HCT116 (cell line): ENCODE results near the gene MICOS13. TPM values are rescaled to one million over a fixed set of nuclear protein-coding genes. Genes with fewer than 3 reads are reported as not detected.

ENCODE experiments used
- ATAC-seq: fragments of 200-7000 bp; cut with Tn5 transposase; 2 replicates; pipeline ENCODE4 v1.9.1; 2020; ENCODE audit warnings: mild to moderate bottlenecking, moderate library complexity
- BruUV-seq: library from RNA; stranded (reverse); fragments of 400-500 nt; replicated peaks from 2 replicates; lab custom pipeline; 2021; lab: Mats Ljungman, UMichigan
- CTCF ChIA-PET: fragments of 300-600 bp; sonication (Branson Sonifier 250); formaldehyde crosslinking; loops from one replicate; lab custom pipeline; 2021; ENCODE audit warnings: antibody characterized with exemption; lab: Charles Lee
- POLR2A ChIA-PET: fragments of 300-600, 350-600 bp; sonication (Branson Sonifier 250); formaldehyde crosslinking; loops from one replicate; lab custom pipeline; 2021; ENCODE audit warnings: antibody characterized with exemption; lab: Charles Lee
- RAD21 ChIA-PET, 2 experiments: fragments of 300-600 bp; sonication (Branson Sonifier 250); formaldehyde crosslinking; loops; one replicate each; lab custom pipeline; 2023; ENCODE audit warnings: low total read pairs in 2 of 2; ENCODE audit not compliant: uncharacterized antibody in 2 of 2, unreplicated experiment in 2 of 2, low non-redundant PET in 1 of 2; lab: Charles Lee
- DNase-seq: peaks from one replicate; pipeline ENCODE4 v3.0.0-alpha.2; 2010; ENCODE audit warnings: low read depth, low spot score
- H2AFZ ChIP-seq: fragments of 200-600 bp; shearing (Covaris generic), sonication (generic); 2 replicates; pipeline ENCODE4 v1.6.1; 2017; ENCODE audit warnings: low read depth, mixed run types, mixed read lengths, antibody characterized with exemption, low read length; ENCODE audit not compliant: poor library complexity, severe bottlenecking
- H3K27ac ChIP-seq: 2 replicates; pipeline ENCODE4 v1.5.1; 2012; ENCODE audit warnings: low read depth, low read length
- H3K27me3 ChIP-seq: fragments of 200-600 bp; sonication (generic); 2 replicates; pipeline ENCODE4 v1.6.1; 2016; ENCODE audit warnings: mixed run types, low read length, mixed read lengths; ENCODE audit not compliant: insufficient read depth
- H3K36me3 ChIP-seq, 2 experiments: fragments of 200-500 bp in 1 of 2; fragments of 200-600 bp in 1 of 2; sonication (Bioruptor generic) in 1 of 2; sonication (generic) in 1 of 2; 2 replicates each; pipeline versions ENCODE4 v1.5.1 to v1.6.1; 2014 to 2016; ENCODE audit warnings: low read length in 2 of 2, inconsistent platforms in 1 of 2, mixed read lengths in 1 of 2, mixed run types in 1 of 2; ENCODE audit not compliant: insufficient read depth in 2 of 2, control insufficient read depth in 1 of 2
- H3K4me1 ChIP-seq, 2 experiments: fragments of 200-600 bp in 1 of 2; sonication (generic) in 1 of 2; 2 replicates each; pipeline versions ENCODE4 v1.5.1 to v1.6.1; 2012 to 2017; ENCODE audit warnings: low read length in 2 of 2, inconsistent platforms in 1 of 2, mild to moderate bottlenecking in 1 of 2, mixed read lengths in 1 of 2, mixed run types in 1 of 2, moderate library complexity in 1 of 2; ENCODE audit not compliant: insufficient read depth in 2 of 2, control insufficient read depth in 1 of 2
- H3K4me2 ChIP-seq: fragments of 200-600 bp; sonication (generic); 2 replicates; pipeline ENCODE4 v1.6.1; 2017; ENCODE audit warnings: mixed run types, low read length, mixed read lengths
- H3K4me3 ChIP-seq, 2 experiments: fragments of 200-600 bp in 1 of 2; sonication (generic) in 1 of 2; replicated peaks in 1 of 2; 2 replicates each; pipeline ENCODE4 v1.5.1; 2011 to 2016; ENCODE audit warnings: low read length in 2 of 2, control low read depth in 1 of 2, low read depth in 1 of 2, mild to moderate bottlenecking in 1 of 2, mixed read lengths in 1 of 2, mixed run types in 1 of 2
- H3K79me2 ChIP-seq: fragments of 200-600 bp; sonication (generic); 2 replicates; pipeline ENCODE4 v1.6.1; 2017; ENCODE audit warnings: mild to moderate bottlenecking, mixed run types, low read length, moderate library complexity, mixed read lengths; ENCODE audit not compliant: insufficient read depth
- H3K9ac ChIP-seq: fragments of 200-600 bp; sonication (generic); 2 replicates; pipeline ENCODE4 v1.6.1; 2016; ENCODE audit warnings: low read length, mixed read lengths
- H3K9me2 ChIP-seq: fragments of 200-600 bp; sonication (generic), shearing (Covaris generic); 2 replicates; pipeline ENCODE4 v1.6.1; 2017; ENCODE audit warnings: mixed run types, mild to moderate bottlenecking, moderate library complexity; ENCODE audit not compliant: insufficient read depth
- H3K9me3 ChIP-seq, 2 experiments: fragments of 200-500 bp in 1 of 2; fragments of 200-600 bp in 1 of 2; sonication (Bioruptor generic) in 1 of 2; sonication (generic) in 1 of 2; 2 replicates each; pipeline ENCODE4 v1.6.1; 2014 to 2017; ENCODE audit warnings: low read length in 2 of 2, mixed read lengths in 2 of 2, inconsistent platforms in 1 of 2, low read depth in 1 of 2, mild to moderate bottlenecking in 1 of 2, mixed run types in 1 of 2, moderate library complexity in 1 of 2; ENCODE audit not compliant: control insufficient read depth in 1 of 2, insufficient read depth in 1 of 2
- H4K20me1 ChIP-seq: fragments of 200-600 bp; sonication (generic), shearing (Covaris generic); 2 replicates; pipeline ENCODE4 v1.6.1; 2017; ENCODE audit warnings: mixed run types, mild to moderate bottlenecking, moderate library complexity; ENCODE audit not compliant: insufficient read depth
- CTCF ChIP-seq, 3 experiments: fragments of 200-600 bp in 1 of 3; sonication (generic) in 1 of 3; IDR thresholded peaks in 2 of 3; conservative IDR thresholded peaks in 1 of 3; 2 replicates each; pipeline ENCODE4 v1.5.1; 2012 to 2017; ENCODE audit warnings: low read depth in 2 of 3, low read length in 2 of 3, antibody characterized with exemption in 1 of 3, borderline replicate concordance in 1 of 3, control low read depth in 1 of 3, mild to moderate bottlenecking in 1 of 3, mixed read lengths in 1 of 3, mixed run types in 1 of 3, moderate library complexity in 1 of 3; ENCODE audit not compliant: insufficient read depth in 1 of 3
- EZH2phosphoT487 ChIP-seq: fragments of 200-600 bp; IDR thresholded peaks from 2 replicates; pipeline ENCODE4 v1.6.1; 2018; ENCODE audit warnings: antibody characterized with exemption, borderline replicate concordance
- FOSL1 ChIP-seq: IDR thresholded peaks from 2 replicates; pipeline ENCODE4 v1.6.1; 2012; ENCODE audit warnings: low read depth
- JUND ChIP-seq: IDR thresholded peaks from 2 replicates; pipeline ENCODE4 v1.6.1; 2012
- POLR2AphosphoS5 ChIP-seq: IDR thresholded peaks from 2 replicates; pipeline ENCODE4 v1.6.1; 2011; ENCODE audit warnings: mild to moderate bottlenecking, low read depth, low read length, moderate library complexity
- REST ChIP-seq: IDR thresholded peaks from 2 replicates; pipeline ENCODE4 v1.6.1; 2012; ENCODE audit warnings: low read depth
- SIN3A ChIP-seq: IDR thresholded peaks from 2 replicates; pipeline ENCODE4 v1.6.1; 2012; ENCODE audit warnings: low read depth
- SP1 ChIP-seq: IDR thresholded peaks from 2 replicates; pipeline ENCODE4 v1.6.1; 2012; ENCODE audit warnings: low read depth
- SRF ChIP-seq: IDR thresholded peaks from 2 replicates; pipeline ENCODE4 v1.6.1; 2012; ENCODE audit warnings: low read depth
- ZBTB33 ChIP-seq: IDR thresholded peaks from 2 replicates; pipeline ENCODE4 v1.6.1; 2011; ENCODE audit warnings: mild to moderate bottlenecking, low read length, moderate library complexity; ENCODE audit not compliant: insufficient replicate concordance; ENCODE audit errors: extremely low read depth
- intact Hi-C: fragments of 100-400 bp; cut with micrococcal nuclease; formaldehyde crosslinking; loops from 2 replicates; pipeline ENCODE4 v1.10.0; 2022
- total RNA-seq: library from RNA; stranded (reverse); gene quantifications from one replicate; pipeline ENCODE4 v1.2.1, GENCODE V29; 2021; ENCODE audit not compliant: unreplicated experiment

MICOS13 gene
- total RNA-seq, 1 experiment from 2014 or later = 61.6 TPM

GRCh38 chr19:5713228-5713627, 32.9 kb upstream of the MICOS13 start:
- Histone ChIP-seq H3K36me3 (peaks cover 32 to 43% of the 10 kb centered on the region in 2 experiments; a peak in 3 of 4 replicates), H3K4me3 (no peak overlapping the region), H3K9me3 (no peaks in the 10 kb centered on the region), H3K4me1 (peaks cover 4 to 11% of the 10 kb centered on the region in 2 experiments), H3K9me2 (no peaks in the 10 kb centered on the region), H3K27me3 (no peaks in the 10 kb centered on the region), H4K20me1 (peaks cover 5% of the 10 kb centered on the region; the same call in 1 of the 2 replicates), H3K27ac (no peak overlapping the region), H3K79me2 (peaks cover 71% of the 10 kb centered on the region), H2AFZ (no peak overlapping the region), H3K9ac (no peak overlapping the region), H3K4me2 (no peak overlapping the region)
- POLR2A ChIA-PET = interaction anchor here (1.2 kb wide), 1 partner anchor 22 kb away, joined by 3 read pairs; no protein-coding TSS in a partner anchor
- no peak for ATAC-seq
- no TSS peak for BruUV-seq
- no peak for DNase-seq
- RAD21 ChIA-PET = no interaction called here
- intact Hi-C loops = no loop called here
- CTCF ChIA-PET = no interaction called here
- TF ChIP-seq JUND (no peak), POLR2AphosphoS5 (no peak), SP1 (no peak), REST (no peak), CTCF (IDR thresholded peaks at IDR 0.05 in 2 of 3, conservative IDR thresholded peaks at IDR 0.05 in 1 of 3; ENCODE audit: borderline replicate concordance in 1 of 3, insufficient read depth in 1 of 3, low read depth in 2 of 3, low read length in 2 of 3) (no peak), SIN3A (no peak), SRF (no peak), FOSL1 (no peak), ZBTB33 (no peak), EZH2phosphoT487 (no peak)
